Liver (tissue), 9 donors: ENCODE measurements around the gene ITGAE. TPM values are rescaled to one million over a fixed set of nuclear protein-coding genes. Genes with fewer than 3 reads are reported as not detected.

Experiments used
- DNase-seq: peaks from one replicate; pipeline ENCODE4 v3.0.0-alpha.2; 2017; ENCODE audit warnings: low spot score
- H3K27ac ChIP-seq, 2 donors: one replicate each; pipeline ENCODE4 v1.7.0; 2013; ENCODE audit warnings: inconsistent platforms in 2 of 2, low read length in 2 of 2, control low read depth in 1 of 2, low read depth in 1 of 2, mild to moderate bottlenecking in 1 of 2
- H3K27me3 ChIP-seq, 4 donors: one replicate each; pipeline versions ENCODE4 v1.6.1 to v1.7.0; 2013; ENCODE audit warnings: low read length in 3 of 4, inconsistent platforms in 1 of 4, mild to moderate bottlenecking in 1 of 4, moderate library complexity in 1 of 4; ENCODE audit not compliant: control insufficient read depth in 4 of 4, insufficient read depth in 4 of 4
- H3K36me3 ChIP-seq, 4 donors: one replicate each; pipeline versions ENCODE4 v1.6.1 to v1.7.0; 2013; ENCODE audit warnings: low read length in 3 of 4, mild to moderate bottlenecking in 3 of 4, low read depth in 1 of 4, moderate library complexity in 1 of 4; ENCODE audit not compliant: control insufficient read depth in 4 of 4, insufficient read depth in 3 of 4
- H3K4me1 ChIP-seq, 4 donors: one replicate each; pipeline versions ENCODE4 v1.6.1 to v1.7.0; 2013; ENCODE audit warnings: low read length in 3 of 4, mild to moderate bottlenecking in 3 of 4, moderate library complexity in 1 of 4; ENCODE audit not compliant: control insufficient read depth in 4 of 4, insufficient read depth in 4 of 4
- H3K4me3 ChIP-seq, 3 donors: one replicate each; pipeline versions ENCODE4 v1.6.1 to v1.7.0; 2013; ENCODE audit warnings: low read length in 3 of 3, control low read depth in 1 of 3, low read depth in 1 of 3, mild to moderate bottlenecking in 1 of 3
- H3K9ac ChIP-seq, 2 donors: one replicate each; pipeline ENCODE4 v1.7.0; 2013; ENCODE audit warnings: low read length in 2 of 2, mild to moderate bottlenecking in 2 of 2, moderate library complexity in 2 of 2, control low read depth in 1 of 2, low read depth in 1 of 2
- H3K9me3 ChIP-seq, 4 donors: one replicate each; pipeline versions ENCODE4 v1.6.1 to v1.7.0; 2013; ENCODE audit warnings: low read length in 3 of 4; ENCODE audit not compliant: control insufficient read depth in 4 of 4
- CTCF ChIP-seq: fragments of 150-350 bp; IDR thresholded peaks from 2 replicates; pipeline ENCODE4 v1.5.1; 2017; ENCODE audit warnings: improper control_type of control experiment, low read depth, low read length; ENCODE audit not compliant: missing input control
- EGR1 ChIP-seq, 2 donors: IDR thresholded peaks; 2 replicates each; pipeline ENCODE4 v1.6.1; 2016 to 2018; ENCODE audit warnings: antibody characterized with exemption in 2 of 2, low read depth in 2 of 2
- FOXA1 ChIP-seq: IDR thresholded peaks from 2 replicates; pipeline ENCODE4 v1.6.1; 2016; ENCODE audit warnings: antibody characterized with exemption
- FOXA2 ChIP-seq: IDR thresholded peaks from 2 replicates; pipeline ENCODE4 v1.6.1; 2016; ENCODE audit warnings: antibody characterized with exemption
- GABPA ChIP-seq, 2 donors: IDR thresholded peaks in 1 of 2; conservative IDR thresholded peaks in 1 of 2; 2 replicates each; pipeline ENCODE4 v1.6.1; 2016; ENCODE audit warnings: antibody characterized with exemption in 2 of 2, mild to moderate bottlenecking in 1 of 2, moderate library complexity in 1 of 2
- HNF4A ChIP-seq, 2 donors: conservative IDR thresholded peaks; 2 replicates each; pipeline ENCODE4 v1.6.1; 2016; ENCODE audit warnings: antibody characterized with exemption in 2 of 2, mild to moderate bottlenecking in 2 of 2
- HNF4G ChIP-seq: IDR thresholded peaks from 2 replicates; pipeline ENCODE4 v1.6.1; 2016; ENCODE audit warnings: antibody characterized with exemption
- JUND ChIP-seq, 2 donors: IDR thresholded peaks; 2 replicates each; pipeline ENCODE4 v1.6.1; 2016; ENCODE audit warnings: antibody characterized with exemption in 2 of 2
- NR2F2 ChIP-seq: IDR thresholded peaks from 2 replicates; pipeline ENCODE4 v1.6.1; 2016; ENCODE audit warnings: antibody characterized with exemption
- RAD21 ChIP-seq, 2 donors: IDR thresholded peaks; 2 replicates each; pipeline ENCODE4 v1.6.1; 2016; ENCODE audit warnings: antibody characterized with exemption in 2 of 2, mild to moderate bottlenecking in 2 of 2
- RXRA ChIP-seq, 2 donors: IDR thresholded peaks; 2 replicates each; pipeline ENCODE4 v1.6.1; 2017 to 2018; ENCODE audit warnings: antibody characterized with exemption in 2 of 2, mild to moderate bottlenecking in 1 of 2
- SP1 ChIP-seq: IDR thresholded peaks from 2 replicates; pipeline ENCODE4 v1.6.1; 2018; ENCODE audit warnings: antibody characterized with exemption, mild to moderate bottlenecking
- TAF1 ChIP-seq: conservative IDR thresholded peaks from 2 replicates; pipeline ENCODE4 v1.6.1; 2016; ENCODE audit warnings: antibody characterized with exemption, mild to moderate bottlenecking
- YY1 ChIP-seq: IDR thresholded peaks from 2 replicates; pipeline ENCODE4 v1.6.1; 2016; ENCODE audit warnings: antibody characterized with exemption, mild to moderate bottlenecking
- ZBTB33 ChIP-seq: IDR thresholded peaks from 2 replicates; pipeline ENCODE4 v1.6.1; 2016; ENCODE audit warnings: antibody characterized with exemption
- WGBS: extraction: QIAGEN DNeasy Blood & Tissue Kit; methylation state at CpG from one replicate; pipeline ENCODE4 v1.1.7; 2013; 5-methylcytosine and 5-hydroxymethylcytosine counted together
- polyA plus RNA-seq, 2 donors: library from polyadenylated mRNA; stranded (reverse) in 1 of 2; unstranded in 1 of 2; fragments of 200-250 nt in 1 of 2; fragments of >200 nt in 1 of 2; fragmentation: Nextera tagmentation in 1 of 2; extraction: Ambion mirVana in 1 of 2; gene quantifications; one replicate each; pipeline versions ENCODE4 v1.2.1 to v1.2.3, GENCODE V29; 2013 to 2015
- total RNA-seq, 2 donors: library from RNA; depleted of rRNA; stranded (reverse); fragments of >200 nt; gene quantifications; one replicate each; pipeline ENCODE4 v1.2.3, GENCODE V29; 2014
- TF ChIP-seq, protein P1 (sequence below): IDR thresholded peaks from 2 replicates; pipeline ENCODE4 v1.6.1; 2016; ENCODE audit warnings: antibody characterized with exemption
- TF ChIP-seq, protein P2 (sequence below): IDR thresholded peaks from 2 replicates; pipeline ENCODE4 v1.6.1; 2016; ENCODE audit warnings: antibody characterized with exemption, mild to moderate bottlenecking
- TF ChIP-seq, protein P3 (sequence below): IDR thresholded peaks from 2 replicates; pipeline ENCODE4 v1.6.1; 2016; ENCODE audit warnings: antibody characterized with exemption
- donor health status: healthy.
- donor health status: healthy.
- donor health status: healthy.
- donor health status: healthy.
- donor health status: healthy.

ITGAE gene
- total and polyA plus RNA-seq, 4 donors, result 6.5 to 17.7 (median 12.1) TPM

- TF ChIP-seq TAF1 (no peak), CTCF (no peak), HNF4A (conservative IDR thresholded peaks at IDR 0.05) (no peak), YY1 (no peak), FOXA1 (no peak), NR2F2 (no peak), SP1 (no peak), RXRA (IDR thresholded peaks at IDR 0.05) (no peak), JUND (IDR thresholded peaks at IDR 0.05) (no peak), ZBTB33 (no peak), EGR1 (IDR thresholded peaks at IDR 0.05; ENCODE audit: low read depth in 2 of 2) (no peak), RAD21 (IDR thresholded peaks at IDR 0.05) (no peak), GABPA (IDR thresholded peaks at IDR 0.05 in 1 of 2, conservative IDR thresholded peaks at IDR 0.05 in 1 of 2) (no peak), FOXA2 (no peak)
- TF ChIP-seq, protein P1, sequence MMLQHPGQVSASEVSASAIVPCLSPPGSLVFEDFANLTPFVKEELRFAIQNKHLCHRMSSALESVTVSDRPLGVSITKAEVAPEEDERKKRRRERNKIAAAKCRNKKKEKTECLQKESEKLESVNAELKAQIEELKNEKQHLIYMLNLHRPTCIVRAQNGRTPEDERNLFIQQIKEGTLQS, result no peak
- TF ChIP-seq, protein P2, sequence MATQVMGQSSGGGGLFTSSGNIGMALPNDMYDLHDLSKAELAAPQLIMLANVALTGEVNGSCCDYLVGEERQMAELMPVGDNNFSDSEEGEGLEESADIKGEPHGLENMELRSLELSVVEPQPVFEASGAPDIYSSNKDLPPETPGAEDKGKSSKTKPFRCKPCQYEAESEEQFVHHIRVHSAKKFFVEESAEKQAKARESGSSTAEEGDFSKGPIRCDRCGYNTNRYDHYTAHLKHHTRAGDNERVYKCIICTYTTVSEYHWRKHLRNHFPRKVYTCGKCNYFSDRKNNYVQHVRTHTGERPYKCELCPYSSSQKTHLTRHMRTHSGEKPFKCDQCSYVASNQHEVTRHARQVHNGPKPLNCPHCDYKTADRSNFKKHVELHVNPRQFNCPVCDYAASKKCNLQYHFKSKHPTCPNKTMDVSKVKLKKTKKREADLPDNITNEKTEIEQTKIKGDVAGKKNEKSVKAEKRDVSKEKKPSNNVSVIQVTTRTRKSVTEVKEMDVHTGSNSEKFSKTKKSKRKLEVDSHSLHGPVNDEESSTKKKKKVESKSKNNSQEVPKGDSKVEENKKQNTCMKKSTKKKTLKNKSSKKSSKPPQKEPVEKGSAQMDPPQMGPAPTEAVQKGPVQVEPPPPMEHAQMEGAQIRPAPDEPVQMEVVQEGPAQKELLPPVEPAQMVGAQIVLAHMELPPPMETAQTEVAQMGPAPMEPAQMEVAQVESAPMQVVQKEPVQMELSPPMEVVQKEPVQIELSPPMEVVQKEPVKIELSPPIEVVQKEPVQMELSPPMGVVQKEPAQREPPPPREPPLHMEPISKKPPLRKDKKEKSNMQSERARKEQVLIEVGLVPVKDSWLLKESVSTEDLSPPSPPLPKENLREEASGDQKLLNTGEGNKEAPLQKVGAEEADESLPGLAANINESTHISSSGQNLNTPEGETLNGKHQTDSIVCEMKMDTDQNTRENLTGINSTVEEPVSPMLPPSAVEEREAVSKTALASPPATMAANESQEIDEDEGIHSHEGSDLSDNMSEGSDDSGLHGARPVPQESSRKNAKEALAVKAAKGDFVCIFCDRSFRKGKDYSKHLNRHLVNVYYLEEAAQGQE, result no peak
- TF ChIP-seq, protein P3, sequence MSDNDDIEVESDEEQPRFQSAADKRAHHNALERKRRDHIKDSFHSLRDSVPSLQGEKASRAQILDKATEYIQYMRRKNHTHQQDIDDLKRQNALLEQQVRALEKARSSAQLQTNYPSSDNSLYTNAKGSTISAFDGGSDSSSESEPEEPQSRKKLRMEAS, result no peak
- no peaks in the 10 kb centered on the region for H3K9me3 ChIP-seq
- H3K27me3 ChIP-seq, result no peaks in the 10 kb centered on the region
- no peaks in the 10 kb centered on the region for H3K36me3 ChIP-seq
- no peak overlapping the region for H3K4me3 ChIP-seq
- H3K27ac ChIP-seq, result no peak overlapping the region
- DNase-seq, result no peak
- H3K4me1 ChIP-seq, result peaks cover 0 to 3% (median 0%) of the 10 kb centered on the region in 4 donors
- 92% methylated on average over 17 of the region's 17 CpGs for WGBS
- no peak overlapping the region for H3K9ac ChIP-seq
These were observed 50.7 kb downstream of the ITGAE start for GRCh38 chr17:3750296-3750695.

- Histone ChIP-seq H3K9me3 (no peaks in the 10 kb centered on the region), H3K27ac (no peak overlapping the region), H3K9ac (no peak overlapping the region), H3K36me3 (no peaks in the 10 kb centered on the region), H3K4me3 (no peak overlapping the region), H3K27me3 (no peaks in the 10 kb centered on the region), H3K4me1 (no peaks in the 10 kb centered on the region)
- DNase-seq, result no peak
- WGBS, result 90% methylated on average over 7 of the region's 7 CpGs
- TF ChIP-seq ZBTB33, result no peak
- no peak for TF ChIP-seq HNF4A (conservative IDR thresholded peaks at IDR 0.05)
- no peak for TF ChIP-seq EGR1 (IDR thresholded peaks at IDR 0.05; ENCODE audit: low read depth in 2 of 2)
- no peak for TF ChIP-seq NR2F2
- TF ChIP-seq GABPA (IDR thresholded peaks at IDR 0.05 in 1 of 2, conservative IDR thresholded peaks at IDR 0.05 in 1 of 2), result no peak
- no peak for TF ChIP-seq FOXA1
- no peak for TF ChIP-seq TAF1
- no peak for TF ChIP-seq SP1
- TF ChIP-seq, protein P3, result no peak
- no peak for TF ChIP-seq HNF4G
- no peak for TF ChIP-seq JUND (IDR thresholded peaks at IDR 0.05)
- TF ChIP-seq, protein P1, result no peak
- TF ChIP-seq FOXA2, result no peak
- no peak for TF ChIP-seq YY1
- TF ChIP-seq RAD21 (IDR thresholded peaks at IDR 0.05), result no peak
These were observed 52.4 kb downstream of the ITGAE start for GRCh38 chr17:3748576-3748975.
